Sigmoid colon (tissue), 4 donors: ENCODE data around the gene BCL2L1.

ENCODE experiments used
- EP300 ChIP-seq, 4 donors: sonication (generic); formaldehyde crosslinking; IDR thresholded peaks; one replicate each; pipeline ENCODE4 v1.6.1; 2017; ENCODE audit warnings: antibody characterized with exemption in 4 of 4
- POLR2A ChIP-seq, 2 donors: fragments of 450-650 bp; IDR thresholded peaks; one replicate each; pipeline ENCODE4 v1.6.1; 2016; ENCODE audit warnings: antibody characterized with exemption in 2 of 2, mild to moderate bottlenecking in 2 of 2, moderate library complexity in 2 of 2
- TF ChIP-seq, protein P1 (sequence below), 4 experiments: fragments of 450-650 bp in 3 of 4; fragments of 200-600 bp in 1 of 4; IDR thresholded peaks; one replicate each; pipeline ENCODE4 v1.5.1; 2016 to 2019; ENCODE audit warnings: antibody characterized with exemption in 4 of 4, mild to moderate bottlenecking in 3 of 4, moderate library complexity in 2 of 4

GRCh38 chr20:31689141-31689540, 33.5 kb downstream of the BCL2L1 start:
- TF ChIP-seq EP300 (IDR thresholded peaks at IDR 0.05), result no peak
- TF ChIP-seq POLR2A (IDR thresholded peaks at IDR 0.05), result no peak
- TF ChIP-seq, protein P1, sequence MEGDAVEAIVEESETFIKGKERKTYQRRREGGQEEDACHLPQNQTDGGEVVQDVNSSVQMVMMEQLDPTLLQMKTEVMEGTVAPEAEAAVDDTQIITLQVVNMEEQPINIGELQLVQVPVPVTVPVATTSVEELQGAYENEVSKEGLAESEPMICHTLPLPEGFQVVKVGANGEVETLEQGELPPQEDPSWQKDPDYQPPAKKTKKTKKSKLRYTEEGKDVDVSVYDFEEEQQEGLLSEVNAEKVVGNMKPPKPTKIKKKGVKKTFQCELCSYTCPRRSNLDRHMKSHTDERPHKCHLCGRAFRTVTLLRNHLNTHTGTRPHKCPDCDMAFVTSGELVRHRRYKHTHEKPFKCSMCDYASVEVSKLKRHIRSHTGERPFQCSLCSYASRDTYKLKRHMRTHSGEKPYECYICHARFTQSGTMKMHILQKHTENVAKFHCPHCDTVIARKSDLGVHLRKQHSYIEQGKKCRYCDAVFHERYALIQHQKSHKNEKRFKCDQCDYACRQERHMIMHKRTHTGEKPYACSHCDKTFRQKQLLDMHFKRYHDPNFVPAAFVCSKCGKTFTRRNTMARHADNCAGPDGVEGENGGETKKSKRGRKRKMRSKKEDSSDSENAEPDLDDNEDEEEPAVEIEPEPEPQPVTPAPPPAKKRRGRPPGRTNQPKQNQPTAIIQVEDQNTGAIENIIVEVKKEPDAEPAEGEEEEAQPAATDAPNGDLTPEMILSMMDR (IDR thresholded peaks at IDR 0.05), result no peak
